GM12874 (cell line): ENCODE measurements around the gene DSN1.
A peak's percentile ranks its signal among the peaks of the same experiment; 100 is the strongest.

Experiments used
- TF ChIP-seq, protein P1 (sequence below): IDR thresholded peaks from 2 replicates; pipeline ENCODE4 v1.5.1; 2011; ENCODE audit warnings: low read depth, mild to moderate bottlenecking, control low read depth, low read length, moderate library complexity; ENCODE audit not compliant: insufficient read depth

Gene DSN1

GRCh38 chr20:36793294-36794115, 19.9 kb upstream of the DSN1 start:
- TF ChIP-seq, protein P1, sequence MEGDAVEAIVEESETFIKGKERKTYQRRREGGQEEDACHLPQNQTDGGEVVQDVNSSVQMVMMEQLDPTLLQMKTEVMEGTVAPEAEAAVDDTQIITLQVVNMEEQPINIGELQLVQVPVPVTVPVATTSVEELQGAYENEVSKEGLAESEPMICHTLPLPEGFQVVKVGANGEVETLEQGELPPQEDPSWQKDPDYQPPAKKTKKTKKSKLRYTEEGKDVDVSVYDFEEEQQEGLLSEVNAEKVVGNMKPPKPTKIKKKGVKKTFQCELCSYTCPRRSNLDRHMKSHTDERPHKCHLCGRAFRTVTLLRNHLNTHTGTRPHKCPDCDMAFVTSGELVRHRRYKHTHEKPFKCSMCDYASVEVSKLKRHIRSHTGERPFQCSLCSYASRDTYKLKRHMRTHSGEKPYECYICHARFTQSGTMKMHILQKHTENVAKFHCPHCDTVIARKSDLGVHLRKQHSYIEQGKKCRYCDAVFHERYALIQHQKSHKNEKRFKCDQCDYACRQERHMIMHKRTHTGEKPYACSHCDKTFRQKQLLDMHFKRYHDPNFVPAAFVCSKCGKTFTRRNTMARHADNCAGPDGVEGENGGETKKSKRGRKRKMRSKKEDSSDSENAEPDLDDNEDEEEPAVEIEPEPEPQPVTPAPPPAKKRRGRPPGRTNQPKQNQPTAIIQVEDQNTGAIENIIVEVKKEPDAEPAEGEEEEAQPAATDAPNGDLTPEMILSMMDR = no peak

DNA sequence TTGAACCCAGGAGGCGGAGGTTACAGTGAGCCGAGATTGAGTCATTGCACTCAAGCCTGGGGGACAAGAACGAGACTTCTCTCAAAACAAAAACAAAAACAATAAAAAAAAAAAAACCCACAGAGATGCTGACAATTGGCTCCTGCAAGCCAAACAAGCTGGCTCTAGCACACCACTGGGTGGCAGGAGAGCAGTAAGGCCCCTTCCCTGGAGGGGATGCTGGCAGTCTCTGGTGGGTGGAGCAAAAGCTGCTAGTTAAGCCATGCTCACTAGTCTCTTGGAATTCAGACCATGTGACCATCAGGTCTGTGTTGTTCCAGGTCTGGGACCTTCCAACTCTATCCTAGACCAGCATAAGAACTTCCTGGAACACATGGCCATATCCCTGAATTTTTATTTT, 18.9 kb upstream of the DSN1 start:
- TF ChIP-seq, protein P1 = peak; percentile 51

DNA sequence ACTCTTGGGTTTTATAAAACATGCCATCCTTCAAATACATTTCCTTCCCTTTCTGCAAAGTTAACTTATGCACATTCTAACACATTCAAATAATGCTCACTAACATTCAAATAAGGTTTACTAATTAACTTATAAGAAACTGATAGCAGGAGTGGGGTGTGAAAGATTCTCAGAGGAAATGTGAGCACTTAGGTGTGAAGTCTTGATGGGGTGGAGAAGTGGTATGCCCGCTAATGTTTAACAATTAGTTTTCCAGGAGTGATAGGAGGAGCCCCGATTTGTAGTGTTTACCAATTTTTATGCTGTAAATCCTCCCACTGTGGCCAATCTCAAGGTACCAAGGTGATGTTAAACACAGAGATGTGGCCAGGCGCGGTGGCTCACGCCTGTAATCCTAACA, 18.3 kb upstream of the DSN1 start:
- TF ChIP-seq, protein P1 = no peak

GRCh38 chr20:36786663-36787062, 13.1 kb upstream of the DSN1 start:
- TF ChIP-seq, protein P1 = no peak

DNA sequence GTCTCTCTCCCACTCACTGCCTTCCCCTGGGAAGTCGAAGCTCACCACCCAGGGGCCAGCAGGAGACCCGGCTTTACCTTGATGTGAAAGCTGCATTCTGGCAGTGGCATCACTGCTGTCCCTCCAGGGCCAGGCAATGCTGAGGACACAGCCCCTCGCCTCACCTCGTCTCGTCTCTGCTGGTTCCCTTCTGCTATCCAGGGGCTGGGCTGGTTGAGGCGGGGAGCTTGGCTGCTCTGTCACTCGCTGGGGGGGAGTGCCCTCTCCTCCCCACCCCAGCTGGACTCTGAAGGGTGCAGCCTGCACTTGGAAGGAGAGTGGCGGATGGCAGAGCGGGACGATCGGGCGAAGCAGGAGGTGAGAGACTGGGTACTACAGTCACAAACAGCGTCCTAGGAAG, 12.7 kb upstream of the DSN1 start:
- TF ChIP-seq, protein P1 = no peak

DNA sequence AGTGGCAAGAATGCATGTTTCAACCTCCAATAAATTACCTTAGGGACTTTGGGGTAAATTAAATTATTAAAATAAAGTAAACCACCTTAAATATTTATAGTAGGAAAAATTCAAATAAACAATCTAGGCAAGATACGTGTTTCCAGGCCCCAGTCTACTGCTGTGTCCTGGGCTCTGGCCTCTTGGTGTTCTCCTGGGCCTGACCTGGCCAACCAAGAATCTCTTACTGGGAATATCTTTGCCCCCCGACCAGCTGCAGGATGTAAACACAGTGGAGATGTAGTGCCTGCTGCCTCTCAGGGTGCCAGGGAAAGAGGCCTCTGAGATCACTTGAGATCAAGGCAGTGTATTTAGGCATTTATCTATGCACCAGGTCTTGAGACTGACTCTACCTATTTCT, 11.7 kb upstream of the DSN1 start:
- TF ChIP-seq, protein P1 = no peak

DNA sequence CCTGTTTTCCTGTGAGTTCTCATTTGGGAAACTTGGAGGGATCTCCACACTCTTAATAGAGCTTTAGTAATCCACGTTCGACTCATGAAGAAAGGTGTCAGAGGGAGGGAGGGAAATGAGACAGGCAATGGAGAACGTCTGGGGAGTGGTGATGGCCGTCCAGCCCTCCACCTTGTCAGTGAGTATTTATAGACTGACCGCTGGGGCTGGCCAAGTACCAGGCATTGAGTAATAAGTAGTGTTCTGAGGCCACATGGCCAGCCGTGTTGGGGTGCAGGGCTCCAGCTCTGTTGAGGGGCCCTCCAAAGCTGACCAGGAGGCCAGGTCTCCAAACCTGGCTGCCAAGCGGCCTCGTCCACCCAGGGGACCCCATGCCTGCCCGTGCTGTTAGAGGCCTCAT, 11.3 kb upstream of the DSN1 start:
- TF ChIP-seq, protein P1 = no peak
